ENCODE data around the gene RAB3GAP2.
"Not testable (repeated sequence)": the region's sequence is repeated elsewhere in the genome, so short reads cannot be mapped to it uniquely, and the experiment has no call there.

RAB3GAP2 gene

GRCh38 chr1:220233927-220234326 lies 38.3 kb downstream of the RAB3GAP2 start:
- DNase-seq = no peak

DNA sequence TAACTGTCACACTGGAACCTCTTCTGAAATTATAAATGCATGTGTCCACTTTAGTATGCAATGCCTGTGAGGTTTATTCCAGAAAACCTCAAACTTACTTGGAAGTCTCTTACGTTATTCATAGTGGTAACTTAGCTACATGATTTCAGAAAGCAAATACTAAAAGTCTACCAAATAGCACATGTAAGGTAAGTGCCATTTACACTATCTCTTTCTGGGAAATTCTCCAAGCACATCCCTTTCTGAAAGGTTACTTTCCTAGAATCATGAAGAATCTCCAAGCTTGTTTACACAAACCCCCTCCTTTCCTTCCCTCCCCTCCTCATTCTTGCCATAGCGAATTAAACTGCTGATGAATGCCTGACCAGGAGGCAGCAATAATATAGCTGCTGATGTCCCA lies 42.5 kb downstream of the RAB3GAP2 start:
- no peak for DNase-seq

GRCh38 chr1:220227393-220227792 lies 44.9 kb downstream of the RAB3GAP2 start:
- no peak for DNase-seq

DNA sequence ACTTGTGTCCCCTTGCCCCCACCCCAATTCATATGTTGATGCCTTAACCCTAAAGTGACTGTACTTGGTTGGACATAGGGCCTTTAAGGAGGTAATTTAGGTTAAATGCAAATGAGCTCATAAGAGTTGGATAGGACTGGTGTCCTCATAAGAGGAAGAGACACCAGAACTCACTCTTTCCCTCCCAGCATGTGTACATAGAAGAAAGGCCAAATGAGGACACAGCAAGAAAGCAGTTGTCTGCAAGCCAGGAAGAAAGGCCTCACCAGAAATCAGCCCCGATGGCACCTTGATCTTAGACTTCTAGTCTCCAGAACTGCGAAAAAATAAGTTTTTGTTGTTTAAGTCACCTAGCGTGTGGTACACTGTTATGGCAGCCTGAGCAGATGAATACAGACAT lies 45.5 kb downstream of the RAB3GAP2 start:
- DNase-seq = no peak

DNA sequence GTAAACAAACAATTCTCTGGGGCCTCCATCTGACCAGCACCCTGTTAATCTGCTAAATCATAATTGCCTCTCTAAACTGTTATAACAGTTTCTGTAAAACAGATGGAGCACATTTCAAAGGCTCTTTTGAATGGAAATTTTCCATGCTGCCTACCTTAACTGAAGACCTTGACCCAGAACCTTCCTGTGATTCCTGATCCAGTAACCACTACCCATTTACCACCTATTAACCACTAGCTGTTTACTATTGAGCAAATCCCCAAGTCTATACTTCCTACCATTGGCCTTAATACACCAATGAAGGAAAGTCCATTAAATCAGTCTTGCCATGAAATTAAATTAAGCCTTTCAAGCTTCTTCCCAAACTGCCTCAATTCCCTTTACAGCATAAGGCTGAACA lies 46.3 kb downstream of the RAB3GAP2 start:
- DNase-seq = no peak

- DNase-seq = no peak
Observed at GRCh38 chr1:220224611-220225124, 47.6 kb downstream of the RAB3GAP2 start.

GRCh38 chr1:220224033-220224432 lies 48.2 kb downstream of the RAB3GAP2 start:
- no peak for DNase-seq

DNA sequence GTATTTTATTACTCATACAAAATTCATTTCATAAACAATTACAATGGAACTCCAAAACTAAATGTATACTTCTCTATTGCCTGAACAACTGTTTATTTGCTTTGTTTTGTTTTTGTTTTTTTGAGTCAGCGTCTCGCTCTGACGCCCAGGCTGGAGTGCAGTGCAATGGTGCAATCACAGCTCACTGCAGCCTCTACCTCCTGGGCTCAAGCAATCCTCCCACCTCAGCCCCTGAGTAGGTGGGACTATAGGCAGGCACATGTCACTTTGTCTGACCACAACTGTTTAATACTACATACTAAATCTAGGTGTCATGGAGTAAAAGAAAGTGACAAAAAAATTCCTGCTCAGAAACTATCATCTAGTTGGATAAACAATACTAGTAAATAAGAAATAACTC lies 49.3 kb downstream of the RAB3GAP2 start:
- no peak for DNase-seq

DNA sequence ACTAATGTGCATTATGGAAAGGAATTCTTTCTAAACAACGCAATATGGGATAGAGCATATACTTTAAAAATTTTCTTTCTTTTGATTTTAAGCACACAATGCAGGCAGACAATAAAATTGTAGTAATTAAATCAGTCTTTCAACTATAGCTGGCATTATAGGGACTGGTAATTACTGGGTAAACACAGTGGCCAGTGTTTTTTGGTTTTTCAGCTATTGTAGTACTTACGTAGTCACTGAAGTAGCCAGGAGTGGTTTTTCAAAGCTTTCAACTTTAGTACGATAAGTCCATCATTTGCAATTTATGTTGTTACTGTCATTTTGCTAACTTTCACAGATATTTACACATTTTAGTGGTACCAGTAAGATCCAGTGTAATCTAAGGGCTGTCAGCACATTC lies 50.6 kb downstream of the RAB3GAP2 start:
- DNase-seq = no peak

DNA sequence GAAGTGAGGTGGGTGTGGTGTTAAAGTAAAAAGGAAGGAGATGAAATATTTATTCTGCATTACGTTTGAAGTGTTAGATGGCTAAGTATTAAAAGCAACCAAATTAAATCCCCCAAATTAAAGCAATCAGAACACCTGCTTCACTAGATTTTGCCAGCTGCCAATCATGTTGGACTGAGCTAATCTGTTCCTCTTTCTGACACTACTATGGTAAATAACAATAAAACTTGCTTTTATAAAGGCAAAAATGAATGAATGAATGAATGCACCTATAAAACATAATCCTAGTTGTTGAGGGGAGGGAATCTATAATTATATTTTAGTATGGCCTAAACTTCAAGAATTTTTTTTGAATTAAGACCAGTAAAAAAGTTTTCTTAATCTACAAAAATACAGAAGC lies 51.0 kb downstream of the RAB3GAP2 start:
- no peak for DNase-seq

- not testable (repeated sequence) for DNase-seq
Observed at GRCh38 chr1:220220699-220221040, 51.6 kb downstream of the RAB3GAP2 start.

- no peak for DNase-seq
Observed at GRCh38 chr1:220219865-220220698, 52.2 kb downstream of the RAB3GAP2 start.

GRCh38 chr1:220219136-220219442 lies 53.2 kb downstream of the RAB3GAP2 start:
- no peak for DNase-seq

DNA sequence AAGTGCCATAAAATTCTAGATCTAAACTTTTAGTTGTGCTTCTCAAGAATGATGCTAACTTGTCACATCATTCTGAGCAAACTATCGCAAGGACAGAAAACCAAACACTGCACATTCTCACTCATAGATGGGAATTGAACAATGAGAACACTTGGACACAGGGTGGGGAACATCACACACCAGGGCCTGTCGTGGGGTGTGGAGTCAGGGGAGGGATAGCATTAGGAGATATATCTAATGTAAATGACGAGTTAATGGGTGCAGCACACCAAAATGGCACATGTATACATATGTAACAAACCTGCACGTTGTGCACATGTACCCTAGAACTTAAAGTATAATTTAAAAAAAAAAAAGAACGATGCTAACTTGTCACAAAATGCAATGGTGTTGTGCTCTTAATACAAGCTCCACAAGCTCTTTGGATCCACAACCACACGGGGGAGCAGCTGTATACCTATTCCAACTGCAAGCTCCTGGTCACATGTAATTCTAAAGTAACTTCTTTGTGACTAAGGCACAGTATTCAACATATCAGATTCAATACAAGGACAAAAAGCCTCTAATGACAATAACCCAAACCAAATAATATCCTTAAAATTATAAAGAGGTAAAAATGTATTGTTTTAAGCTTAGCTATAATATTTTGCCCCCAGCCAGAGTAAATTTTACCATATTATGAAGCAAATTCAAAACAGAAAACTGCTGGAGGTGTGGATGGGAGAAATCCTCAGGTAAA lies 53.7 kb downstream of the RAB3GAP2 start:
- not testable (repeated sequence) for DNase-seq

DNA sequence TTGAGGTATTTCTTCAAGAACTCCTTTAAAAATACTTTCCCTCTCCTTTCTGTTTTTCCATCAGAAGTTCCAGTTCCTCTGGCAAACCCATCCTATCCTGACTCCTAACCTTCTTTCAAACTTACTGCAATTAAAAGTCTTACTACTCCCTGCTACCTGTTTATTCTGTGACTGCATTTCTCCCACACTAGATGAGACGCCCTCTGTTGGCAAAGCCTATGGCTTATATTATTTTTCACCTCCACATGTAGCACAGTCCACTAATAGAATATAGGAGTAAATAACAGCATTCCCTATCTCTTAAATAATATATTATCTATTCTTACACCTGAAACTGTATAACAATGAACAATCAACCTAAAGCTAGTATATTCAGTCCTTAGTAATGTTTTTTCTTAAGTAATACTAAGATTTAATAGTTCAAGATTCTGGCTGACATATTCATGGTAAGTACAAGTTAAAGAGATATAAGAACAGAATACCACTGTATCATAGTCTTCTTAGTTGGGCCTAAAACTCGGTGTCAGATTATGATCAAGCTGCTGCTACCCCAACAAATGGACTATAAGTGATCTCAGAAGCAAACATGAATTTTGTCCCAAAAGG lies 54.8 kb downstream of the RAB3GAP2 start:
- DNase-seq = no peak

GRCh38 chr1:220213382-220213983 lies 58.8 kb downstream of the RAB3GAP2 start:
- no peak for DNase-seq

DNA sequence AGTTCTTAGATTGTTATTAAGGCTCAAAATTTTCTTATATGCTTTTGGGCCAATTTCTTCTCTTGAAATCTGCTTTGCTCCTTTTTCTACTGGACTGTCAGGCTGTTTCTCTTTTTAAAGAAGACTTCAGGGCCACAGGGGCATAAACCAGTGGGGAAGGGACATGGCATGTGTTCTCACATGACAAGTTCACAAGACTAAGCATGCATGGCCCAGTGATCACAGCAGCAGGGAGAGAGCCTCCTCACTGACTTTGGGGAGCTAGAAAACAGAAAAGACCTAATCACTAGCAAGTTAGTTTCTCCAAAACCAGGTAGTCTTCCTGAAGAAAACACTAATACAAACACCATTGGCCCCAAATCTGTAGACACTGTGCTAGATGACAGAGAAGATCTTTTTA lies 64.8 kb downstream of the RAB3GAP2 start:
- no peak for DNase-seq

- not testable (repeated sequence) for DNase-seq
Observed at GRCh38 chr1:220204758-220205157, 67.5 kb downstream of the RAB3GAP2 start.

DNA sequence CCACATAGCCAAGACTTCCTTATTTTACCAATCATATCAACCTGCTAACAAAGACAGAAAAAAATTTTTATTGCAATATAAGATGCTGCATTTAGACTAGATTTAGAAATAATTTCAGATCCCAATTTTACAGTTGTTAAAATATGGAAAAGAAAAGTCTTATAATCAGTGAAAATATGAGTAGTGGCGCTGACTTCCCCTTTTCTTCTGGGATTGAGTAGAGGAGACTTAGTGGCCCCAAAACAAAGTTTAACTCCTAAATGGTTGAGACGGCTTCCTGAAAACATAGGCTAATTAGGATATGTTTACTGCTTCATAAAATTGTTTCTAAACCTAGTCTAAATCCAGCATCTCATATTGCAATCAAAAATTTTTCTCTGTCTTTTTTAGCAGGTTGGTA lies 68.4 kb downstream of the RAB3GAP2 start:
- no peak for DNase-seq

DNA sequence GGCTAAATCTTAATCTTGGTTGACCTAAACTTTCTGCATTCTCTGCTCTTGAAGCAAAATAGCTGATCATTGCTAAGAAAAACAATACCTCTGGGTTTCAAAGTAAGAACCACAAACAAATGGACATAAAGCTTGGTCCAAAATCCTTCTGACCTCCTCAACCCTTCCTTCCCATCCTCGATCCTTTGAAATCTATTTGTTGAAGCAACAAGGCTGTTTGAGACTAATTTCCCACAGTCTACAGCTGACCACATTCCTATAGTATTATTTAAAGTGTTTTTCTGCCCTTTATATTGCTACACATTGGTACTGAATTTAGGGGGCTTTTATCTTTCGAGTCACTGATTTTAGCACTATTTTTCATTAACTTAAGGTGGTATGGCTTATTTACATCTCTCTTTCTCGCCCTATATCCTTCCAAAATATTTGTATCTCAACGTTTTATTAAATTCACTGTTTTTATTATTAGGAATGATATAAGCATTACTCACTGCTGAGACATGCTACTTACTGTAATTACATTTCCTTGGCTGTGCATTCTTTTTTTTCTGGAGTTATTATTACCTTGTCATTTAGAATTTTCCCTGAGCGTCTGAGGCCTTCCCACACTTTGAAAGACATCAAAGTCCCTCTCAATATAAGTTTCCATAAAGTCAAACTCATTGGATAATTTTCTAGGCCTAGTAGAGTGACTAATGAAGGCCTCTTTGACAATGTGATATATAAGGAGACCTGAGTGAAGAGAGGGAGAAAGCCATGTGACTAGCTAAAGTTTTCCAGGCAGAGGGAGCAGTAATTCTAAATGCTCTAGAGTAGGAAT lies 73.9 kb downstream of the RAB3GAP2 start:
- no peak for DNase-seq

GRCh38 chr1:220195701-220196100 lies 76.6 kb downstream of the RAB3GAP2 start:
- no peak for DNase-seq

GRCh38 chr1:220189750-220190347 lies 82.4 kb downstream of the RAB3GAP2 start:
- DNase-seq = no peak

Data from GOT3 (cell line).